Heart left ventricle (tissue), 13 donors: ENCODE data around the gene AACS.

ENCODE experiments used
- CTCF ChIP-seq, 12 donors: fragments of 200-600 bp; sonication (generic) in 4 of 12; IDR thresholded peaks; one replicate each; pipeline versions ENCODE4 v1.5.0 to v1.8.0; 2018 to 2022; ENCODE audit warnings: antibody characterized with exemption in 12 of 12, mild to moderate bottlenecking in 5 of 12
- POLR2A ChIP-seq, 2 donors: fragments of 450-650 bp; IDR thresholded peaks; one replicate each; pipeline ENCODE4 v1.6.1; 2017; ENCODE audit warnings: antibody characterized with exemption in 2 of 2, mild to moderate bottlenecking in 2 of 2, moderate library complexity in 2 of 2
- donor health status: ischemic (EF 13 %, LVEDD 7.1; RV severe dilation, severe dysfunction).
- donor health status: DM: no; HTN: yes; CAD: no.
- donor health status: DM: no; HTN: no; CAD: no.
- donor health status: ischemic (EF 25% LVEDD 6.9; RV normal size, moderate dysfunction).
- donor health status: ischemic (EF 25% LVEDD 5.7; RV mildly dilated, moderate dysfunction).
- donor health status: ischemic (EF 35%, LVEDD 5.7; RV mildly dilated, moderate dysfunction).
- donor health status: nonischemic (EF 11% LVEDD 7.7; RV severe dilation, severe dysfunction).
- donor health status: DM: yes; HTN: yes; CAD: no.
- donor health status: PGD.
- donor health status: ischemic (EF 29% LVEDD 5.4; RV normal size, mild dysfunction).
- donor health status: nonischemic (EF 23%, LVEDD 6.1; RV moderate dilation, normal function).

GRCh38 chr12:125152463-125152862, 87.2 kb downstream of the AACS start:
- TF ChIP-seq CTCF (IDR thresholded peaks at IDR 0.05), result no peak
- no peak for TF ChIP-seq POLR2A (IDR thresholded peaks at IDR 0.05)
